DMS79 (cell line): ENCODE results near the gene ISL2.
"Not testable (repeated sequence)": the region's sequence is repeated elsewhere in the genome, so short reads cannot be mapped to it uniquely, and the experiment has no call there.

ENCODE experiments used
- DNase-seq: peaks from one replicate; lab custom pipeline; 2025; lab: John Stamatoyannopoulos, UW

The ISL2 gene

GRCh38 chr15:76336254-76337058 lies at the start of gene ISL2:
Gene ISL2, plus strand, starts transcription at chr15:76336773. Its CDS starts 111 bp downstream, at chr15:76336884.
- no peak for DNase-seq

- no peak for DNase-seq
Measured at GRCh38 chr15:76289582-76289981, 47.0 kb upstream of the ISL2 start.

- DNase-seq, result no peak
Measured at GRCh38 chr15:76293361-76293760, 43.2 kb upstream of the ISL2 start.

GRCh38 chr15:76294463-76294862 lies 42.1 kb upstream of the ISL2 start:
- DNase-seq, result not testable (repeated sequence)

DNA sequence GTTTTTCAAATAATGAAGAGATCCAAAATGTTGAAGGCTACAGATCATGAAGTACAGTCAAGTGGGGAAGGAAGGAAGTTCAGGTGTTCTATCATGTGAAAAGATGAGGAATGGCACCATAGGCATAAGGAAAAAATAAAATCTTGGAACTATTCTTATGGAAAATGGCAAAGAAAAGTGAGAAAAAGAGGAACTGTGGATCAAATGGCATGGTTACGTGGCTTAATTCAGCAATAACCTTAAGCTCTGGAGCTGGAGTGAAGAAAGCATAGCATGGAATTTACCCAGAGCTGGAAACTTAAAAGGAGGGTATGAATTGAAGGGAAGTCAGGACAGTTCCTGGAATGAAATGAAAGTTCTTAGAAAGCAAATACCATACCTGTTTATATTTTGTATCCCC lies 39.7 kb upstream of the ISL2 start:
- no peak for DNase-seq

- DNase-seq, result not testable (repeated sequence)
Measured at GRCh38 chr15:76297951-76298350, 38.6 kb upstream of the ISL2 start.

- DNase-seq, result no peak
Measured at GRCh38 chr15:76298986-76299385, 37.6 kb upstream of the ISL2 start.

GRCh38 chr15:76299786-76300185 lies 36.8 kb upstream of the ISL2 start:
- no peak for DNase-seq

DNA sequence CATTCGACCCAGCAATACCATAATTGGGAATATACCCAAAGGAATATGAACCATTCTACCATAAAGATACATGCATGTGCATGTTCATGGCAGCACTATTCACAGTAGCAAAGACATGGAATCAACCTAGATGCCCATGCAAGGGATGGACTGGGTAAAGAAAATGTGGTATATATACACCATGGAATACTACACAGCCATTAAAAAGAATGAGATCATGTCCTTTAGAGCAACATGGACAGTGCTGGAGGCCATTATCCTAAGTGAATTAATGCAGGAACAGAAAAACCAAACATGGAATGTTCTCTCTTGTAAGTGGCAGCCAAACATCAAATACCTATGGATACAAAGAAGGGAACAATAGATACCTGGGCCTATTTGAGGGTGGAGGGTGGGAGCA lies 32.7 kb upstream of the ISL2 start:
- DNase-seq, result no peak

GRCh38 chr15:76309601-76310330 lies 26.8 kb upstream of the ISL2 start:
- DNase-seq, result no peak

DNA sequence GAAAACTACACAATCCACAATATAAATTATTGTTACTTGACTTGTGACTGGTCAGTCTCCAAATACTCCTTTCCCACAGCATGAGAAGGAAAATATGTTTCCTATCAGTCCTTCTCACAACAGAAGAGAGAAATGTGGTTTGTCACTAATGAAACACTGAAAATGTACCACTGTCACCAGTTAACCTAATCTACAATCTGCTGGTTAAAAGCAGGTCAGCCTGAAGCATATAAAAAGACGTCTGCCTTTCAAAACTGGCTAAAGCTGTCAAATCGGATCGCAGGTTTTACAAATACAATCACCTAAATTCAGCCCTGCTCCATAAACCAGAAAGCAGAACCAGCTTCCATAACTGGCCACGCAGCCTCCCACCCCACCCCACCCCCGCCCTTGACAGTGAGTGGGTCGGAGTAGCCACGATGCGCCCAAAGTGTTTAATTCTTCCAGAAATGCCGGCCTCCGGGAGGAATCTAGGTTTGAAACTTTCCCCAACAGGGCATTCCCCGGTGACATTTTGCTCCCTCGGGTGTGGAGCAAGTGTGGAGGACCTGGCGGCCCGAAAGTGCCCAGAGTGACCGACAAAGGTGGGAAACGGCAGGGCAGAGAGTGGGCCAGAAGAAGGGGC lies 26.0 kb upstream of the ISL2 start:
- DNase-seq, result no peak

DNA sequence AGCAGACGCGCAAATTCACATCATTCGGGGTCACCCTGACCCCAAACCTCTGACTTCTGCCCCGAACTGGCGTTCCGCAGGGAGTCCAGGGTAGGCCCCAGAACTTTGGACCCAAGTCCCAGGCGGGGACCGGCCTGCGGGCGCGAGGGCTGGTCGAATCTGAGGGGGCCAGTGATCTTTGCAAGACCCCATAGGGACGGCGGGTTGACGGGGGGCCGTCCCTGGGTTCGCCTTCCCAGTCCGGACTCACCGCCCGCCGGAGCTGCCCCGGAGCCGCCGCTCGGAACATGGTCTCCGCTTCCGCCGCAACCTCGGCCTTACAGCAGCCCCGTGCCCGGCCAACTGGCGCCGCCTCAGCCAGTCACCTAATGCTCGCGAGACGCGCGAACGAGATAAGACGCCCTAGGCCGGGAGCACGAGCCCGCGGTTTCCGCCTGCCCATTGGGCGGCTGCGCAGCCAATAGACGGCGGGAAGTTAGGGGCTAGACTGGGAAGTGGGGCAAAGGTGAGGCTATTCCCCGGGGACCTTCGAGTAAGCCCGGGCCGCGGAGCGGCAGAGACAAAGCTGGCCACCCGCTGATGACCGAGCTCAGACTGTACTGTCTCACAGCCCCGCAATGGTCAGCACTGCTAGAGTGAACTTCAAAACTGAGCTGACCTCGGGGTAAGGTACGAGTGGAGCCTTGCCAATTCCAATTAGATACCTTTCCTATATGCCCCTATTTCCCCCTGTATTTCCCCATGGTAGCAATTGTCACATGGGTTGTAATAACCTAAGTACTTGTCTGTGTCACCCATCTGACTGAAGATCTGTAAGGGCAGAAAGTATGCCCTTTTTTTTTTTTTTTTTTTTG lies 25.2 kb upstream of the ISL2 start, which contains the start of gene ETFA:
Gene ETFA (minus strand): TSS at position 370 of the 854 bp plus-strand sequence. CDS start 81 bp downstream, at position 289.
- peak; percentile 81 for DNase-seq

GRCh38 chr15:76312540-76313174 lies 23.9 kb upstream of the ISL2 start:
- DNase-seq, result no peak

- DNase-seq, result not testable (repeated sequence)
Measured at GRCh38 chr15:76313175-76313567, 23.4 kb upstream of the ISL2 start.

- DNase-seq, result no peak
Measured at GRCh38 chr15:76313731-76314130, 22.8 kb upstream of the ISL2 start.

DNA sequence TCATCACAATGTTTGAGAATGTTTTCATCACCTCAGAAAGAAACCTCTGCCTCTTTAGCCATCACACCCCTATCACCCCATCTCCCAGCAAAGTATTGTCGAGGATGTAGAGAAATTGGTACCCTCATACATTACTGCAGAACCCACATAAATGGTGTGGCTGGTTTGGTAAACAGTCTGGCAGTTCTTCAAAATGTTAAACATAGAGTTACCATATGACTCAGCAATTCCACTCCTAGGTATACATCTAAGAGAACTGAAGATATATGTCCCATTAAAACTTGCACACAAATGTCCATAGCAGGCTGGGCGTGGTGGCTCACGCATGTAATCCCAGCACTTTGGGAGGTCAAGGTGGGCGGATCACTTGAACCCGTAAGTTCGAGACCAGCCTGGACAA lies 16.6 kb upstream of the ISL2 start:
- no peak for DNase-seq

DNA sequence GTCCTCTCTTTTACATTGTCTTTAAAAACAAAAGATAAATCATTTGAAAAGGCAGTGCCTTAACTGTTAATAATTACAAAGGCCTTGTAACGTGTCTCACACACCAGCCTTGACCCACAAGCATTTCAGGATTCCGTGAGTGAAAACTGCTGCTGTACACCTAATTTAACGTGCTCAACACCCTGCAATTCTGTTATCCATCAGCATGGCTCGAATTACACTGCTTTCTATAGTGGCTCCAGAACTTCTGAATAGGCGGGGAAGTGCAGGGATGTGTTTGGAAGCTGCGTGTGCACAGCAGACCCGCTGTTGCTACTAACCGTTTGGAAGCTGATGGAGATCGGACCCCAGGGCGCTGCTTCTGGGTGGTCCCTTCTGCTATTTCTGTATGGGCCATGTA lies 15.4 kb upstream of the ISL2 start:
- DNase-seq, result no peak

- DNase-seq, result no peak
Measured at GRCh38 chr15:76321602-76322001, 15.0 kb upstream of the ISL2 start.

GRCh38 chr15:76324066-76324465 lies 12.5 kb upstream of the ISL2 start:
- no peak for DNase-seq

DNA sequence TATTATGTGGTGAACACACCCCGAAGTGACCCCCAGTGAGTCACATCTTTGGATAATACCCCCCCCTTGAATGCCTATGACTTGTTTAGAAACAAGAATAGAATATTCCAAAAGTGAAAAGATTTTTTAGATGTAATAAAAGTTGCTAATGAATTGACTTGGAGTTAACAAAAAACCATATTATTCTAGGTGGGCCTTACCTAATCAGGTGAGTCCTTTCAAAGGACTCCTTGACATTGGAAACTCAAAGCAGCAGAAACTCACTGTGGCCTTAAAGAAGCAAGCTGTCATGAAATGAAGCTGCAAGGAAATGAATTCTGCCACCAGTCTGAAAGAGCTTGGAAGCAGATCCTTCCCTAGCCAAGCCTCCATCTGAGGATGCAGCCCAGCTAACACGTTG lies 10.9 kb upstream of the ISL2 start:
- no peak for DNase-seq
